Urothelium cell line (cell line): ENCODE measurements around the gene SPAG16.

Source experiments
- DNase-seq: peaks from one replicate; pipeline ENCODE4 v3.0.0; 2011; ENCODE audit warnings: low spot score, mixed read lengths
- FAIRE-seq: peaks from 2 replicates; lab custom pipeline; 2011; peaks lifted over from hg19 to GRCh38; lab: Jason Lieb, UNC

The SPAG16 gene

DNA sequence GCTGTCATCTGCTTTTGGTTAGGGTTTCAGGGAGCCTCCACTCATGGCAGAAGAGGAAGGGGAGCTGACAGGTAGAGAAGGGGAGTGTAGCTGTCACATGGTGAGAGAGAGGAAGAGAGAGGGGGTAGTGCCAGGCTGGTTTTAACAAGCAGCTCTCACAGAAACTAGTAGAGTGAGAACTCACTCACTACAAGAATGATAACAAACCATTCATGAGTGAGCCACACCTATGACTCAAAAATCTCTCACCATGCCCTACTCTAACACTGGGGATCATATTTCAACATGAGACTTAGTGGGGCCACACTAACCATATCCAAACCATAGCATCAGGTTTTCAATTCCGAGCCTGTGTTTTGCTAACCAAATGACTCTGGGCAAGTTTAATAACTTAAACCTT, 851.7 kb downstream of the SPAG16 start:
- FAIRE-seq (no peak), DNase-seq (no peak)

DNA sequence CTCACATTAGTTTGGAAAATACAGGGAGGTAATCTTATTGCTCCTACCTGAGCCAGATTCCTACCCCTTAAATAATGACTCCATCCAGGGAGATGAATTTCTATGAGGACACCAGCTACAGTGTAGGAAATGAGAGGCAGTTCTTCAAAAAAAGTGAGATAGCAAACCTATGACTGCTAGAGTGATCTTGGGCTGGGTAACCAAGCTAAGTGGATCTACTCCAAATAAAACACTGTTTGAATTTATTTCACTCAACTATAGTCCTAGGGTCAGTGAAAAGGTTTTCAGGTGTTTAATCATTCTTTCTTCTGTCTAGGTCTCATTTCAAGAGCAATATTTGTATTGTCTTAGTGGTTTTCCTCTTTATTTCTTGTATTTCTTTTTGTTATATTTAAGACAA, 854.5 kb downstream of the SPAG16 start:
- no peak for FAIRE-seq
- no peak for DNase-seq

DNA sequence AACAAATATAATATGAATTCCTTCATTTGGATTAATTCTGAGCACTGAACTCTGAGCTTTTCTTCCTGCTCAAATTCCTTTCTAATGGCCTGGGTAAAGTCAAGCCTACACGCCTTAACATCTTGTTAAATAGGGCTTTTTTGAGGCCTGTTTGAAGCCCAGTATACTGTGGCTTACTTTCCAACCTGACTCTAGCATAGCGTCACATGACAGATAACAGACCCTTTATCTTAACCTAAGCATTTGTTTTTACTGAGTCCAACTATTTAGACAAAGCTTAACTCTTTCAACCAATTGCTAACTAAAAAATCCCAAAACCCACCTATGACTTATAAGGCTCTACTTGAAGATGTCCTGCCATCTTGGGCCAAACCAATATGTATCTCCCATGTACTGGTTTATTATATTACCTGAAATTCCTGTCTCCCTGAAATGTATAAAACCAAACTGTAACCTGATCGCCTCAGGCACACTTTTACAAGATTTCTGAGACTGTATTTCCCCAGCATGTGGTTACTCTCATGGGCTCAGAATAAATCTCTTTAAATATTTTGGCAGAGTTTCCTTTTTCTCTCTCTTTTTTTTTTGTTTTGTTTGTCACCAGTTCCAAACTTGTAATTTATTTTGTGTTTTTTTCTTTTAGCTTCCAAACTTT, 855.5 kb downstream of the SPAG16 start:
- no peak for FAIRE-seq
- DNase-seq: no peak

DNA sequence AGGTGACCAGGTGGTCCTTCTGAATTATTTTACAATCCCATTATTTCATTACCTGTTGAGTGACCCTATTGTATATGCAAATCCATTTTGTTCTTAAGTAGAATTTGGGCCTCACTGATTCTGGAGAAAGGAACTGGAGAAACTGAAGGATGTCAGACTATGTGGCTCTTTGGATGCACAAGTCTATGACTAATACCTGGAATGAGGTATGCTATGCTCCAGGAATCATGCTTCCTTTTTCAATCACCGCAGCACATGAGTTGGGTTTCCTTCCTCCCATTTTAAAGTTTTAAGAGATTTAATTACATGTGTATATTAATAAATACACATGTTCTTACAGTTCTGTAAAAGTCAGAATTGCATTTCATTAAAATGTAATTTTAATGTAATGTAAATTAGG, 872.7 kb downstream of the SPAG16 start:
- DNase-seq: no peak
- FAIRE-seq: no peak

DNA sequence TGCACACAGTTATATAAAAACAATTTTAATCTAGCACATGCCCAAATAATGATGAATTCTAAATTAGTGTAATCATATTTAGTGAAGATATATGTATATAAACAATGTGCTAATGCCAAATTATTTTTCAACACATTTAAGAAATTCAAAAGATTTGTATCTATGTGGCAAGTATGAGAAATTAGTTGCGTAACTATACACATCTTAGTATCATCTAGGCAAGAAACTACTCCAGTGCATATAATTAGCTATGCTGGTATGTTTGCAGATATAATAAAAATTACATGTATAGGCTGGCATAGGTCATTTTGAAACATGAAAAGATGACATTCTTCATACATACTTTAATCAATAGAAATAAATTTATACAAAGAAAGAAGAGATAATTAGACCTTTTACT, 874.6 kb downstream of the SPAG16 start:
- no peak for FAIRE-seq

DNA sequence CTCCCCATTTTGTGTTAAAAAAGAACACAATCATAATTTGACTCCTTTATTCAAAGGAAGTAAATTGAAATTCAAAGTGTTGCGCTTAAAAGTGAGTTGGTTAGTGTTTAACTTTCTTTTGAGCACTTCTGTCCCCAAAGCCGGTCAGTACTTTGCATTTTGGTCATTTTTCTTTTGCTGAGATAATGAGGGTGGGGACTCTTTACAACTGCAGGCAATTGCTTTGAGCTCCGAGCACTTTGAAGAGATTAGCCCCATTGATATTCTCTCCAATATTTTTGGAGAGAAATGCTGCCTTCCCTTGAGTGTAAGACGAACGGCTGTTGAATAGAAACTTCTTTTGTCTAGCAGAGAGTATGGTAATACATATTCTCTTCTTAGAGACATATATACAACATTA, 885.0 kb downstream of the SPAG16 start:
- FAIRE-seq: no peak
- DNase-seq: no peak

More for the DNA sequence above, 874.6 kb downstream of the SPAG16 start:
- no peak for DNase-seq

DNA sequence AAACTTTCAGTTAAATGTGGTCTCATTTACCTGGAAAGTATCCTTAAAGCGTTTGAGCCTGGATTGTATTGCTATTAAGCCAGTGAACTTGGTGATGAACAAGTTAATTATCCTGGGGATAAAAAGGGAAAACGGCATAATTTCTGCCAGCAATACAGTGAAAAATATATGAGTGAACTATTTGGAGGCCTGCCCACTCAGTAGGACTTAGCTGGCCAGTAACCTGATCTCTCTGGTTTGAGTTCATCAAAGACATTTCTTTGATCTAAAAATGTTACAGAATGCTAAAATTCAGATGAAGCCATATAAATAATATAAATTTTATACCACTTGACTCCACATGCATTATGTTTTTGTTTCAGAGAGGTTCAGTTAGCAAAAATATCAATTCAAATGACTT, 885.5 kb downstream of the SPAG16 start:
- DNase-seq: no peak
- no peak for FAIRE-seq

DNA sequence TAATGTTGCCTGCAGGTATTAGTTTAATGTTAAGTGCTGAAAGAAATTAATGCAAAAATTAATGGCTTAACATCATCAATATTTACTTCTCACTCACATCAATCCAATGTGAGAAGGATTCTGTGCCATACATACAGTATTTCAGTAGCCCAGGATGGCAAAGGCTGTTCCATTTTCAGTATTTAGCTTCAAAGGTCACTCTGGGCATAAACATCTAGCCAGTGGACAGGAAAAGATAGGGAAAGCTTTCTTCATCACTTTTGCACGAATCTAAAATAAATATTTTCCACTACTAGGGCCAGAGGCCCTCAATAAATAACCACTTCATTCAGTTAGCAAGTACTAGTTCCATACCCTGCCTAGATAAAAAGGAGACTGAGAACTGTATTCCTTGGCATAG, 890.3 kb downstream of the SPAG16 start:
- DNase-seq (no peak), FAIRE-seq (no peak)

DNA sequence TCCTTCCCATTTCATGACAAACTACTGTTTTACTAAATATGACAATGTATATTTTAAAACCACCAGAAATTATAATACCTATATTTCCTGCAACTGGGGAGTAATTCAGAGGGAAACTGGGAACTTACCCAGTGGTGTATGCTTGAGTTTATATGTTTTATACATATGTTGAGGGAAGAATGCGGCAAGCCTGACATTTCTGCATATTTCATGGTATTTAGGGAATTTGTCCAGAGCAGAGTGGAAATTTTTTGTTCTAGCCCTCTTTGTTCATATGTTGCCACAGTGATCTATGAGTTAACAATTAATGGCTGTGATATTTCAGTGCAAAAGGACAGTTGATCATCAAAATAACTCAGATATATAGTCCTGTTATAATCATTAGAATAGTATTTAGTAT, 895.8 kb downstream of the SPAG16 start:
- DNase-seq (no peak), FAIRE-seq (no peak)

DNA sequence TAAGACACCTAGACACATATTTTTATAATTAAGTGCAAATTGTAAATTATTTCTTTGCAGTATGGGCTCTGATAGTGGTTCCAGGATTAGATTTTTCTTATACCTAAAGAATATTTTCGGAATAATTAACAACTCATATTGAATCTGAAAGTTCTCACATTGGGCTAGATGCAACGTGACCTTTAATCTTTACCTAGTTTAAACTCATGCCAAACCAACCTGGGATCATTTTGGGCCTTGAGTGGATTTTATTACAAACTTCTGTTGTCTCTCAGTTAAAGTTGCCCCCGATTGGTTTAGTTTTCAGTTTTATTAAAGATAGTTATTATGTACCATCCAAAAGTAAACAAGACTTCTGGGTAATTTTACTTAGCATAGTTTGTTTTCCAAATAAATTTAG, 896.4 kb downstream of the SPAG16 start:
- DNase-seq (no peak), FAIRE-seq (no peak)

DNA sequence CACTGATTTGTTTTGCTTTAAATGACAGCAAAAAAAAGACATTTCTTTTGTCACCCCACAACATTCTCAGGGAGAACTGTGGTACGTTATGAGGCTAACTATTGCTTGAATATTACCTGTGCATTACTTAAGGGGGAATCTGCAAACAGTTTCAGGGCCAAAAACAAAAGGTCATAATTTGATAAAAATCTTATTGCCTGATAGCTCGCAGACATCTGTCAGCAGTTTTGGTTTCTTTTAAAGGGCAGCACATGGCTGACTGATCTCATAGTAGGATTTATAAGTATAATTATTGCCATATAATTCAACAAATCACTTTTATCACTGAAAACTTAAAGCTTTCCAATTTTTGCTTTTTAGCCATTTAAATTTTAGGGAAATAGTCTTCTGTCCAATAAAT, 900.2 kb downstream of the SPAG16 start:
- no peak for FAIRE-seq

DNA sequence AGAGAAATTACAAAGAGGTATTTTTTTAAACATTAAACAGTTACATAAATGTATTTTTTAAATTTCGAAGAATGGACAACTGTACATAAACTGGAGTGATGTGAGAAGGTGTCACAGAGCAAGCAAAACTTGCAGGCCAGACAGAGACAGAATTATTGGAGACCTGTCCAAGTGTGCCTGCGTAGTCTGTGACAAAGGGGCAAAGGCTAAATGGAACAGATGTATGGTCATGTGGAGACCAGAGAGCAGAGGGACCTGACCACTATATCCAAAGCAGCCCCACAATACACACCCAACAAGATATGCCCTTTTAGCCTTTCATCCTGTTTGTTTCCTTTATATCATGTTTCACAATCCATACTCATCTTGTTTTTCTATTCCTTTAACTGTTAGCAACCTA, 901.3 kb downstream of the SPAG16 start:
- FAIRE-seq: no peak
- no peak for DNase-seq

More for the DNA sequence above, 900.2 kb downstream of the SPAG16 start:
- no peak for DNase-seq

DNA sequence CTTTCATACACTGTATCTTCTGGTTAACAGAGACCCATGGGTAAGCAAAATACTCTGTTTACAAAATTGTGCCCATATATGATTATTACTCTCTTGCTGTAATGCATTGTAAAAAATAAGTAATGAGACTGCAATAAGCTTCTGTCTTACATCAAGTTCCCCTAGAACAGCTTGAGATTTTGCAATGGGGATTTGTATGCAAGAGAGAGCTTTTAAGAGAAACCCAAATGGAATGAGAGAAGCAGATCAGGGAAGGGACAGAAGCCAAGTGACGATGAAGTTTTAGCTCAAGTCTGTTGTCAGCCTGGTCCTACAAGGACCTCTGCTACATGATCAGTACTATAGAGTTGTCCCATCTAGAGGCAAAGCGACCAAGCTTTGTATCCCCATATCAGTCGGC, 908.4 kb downstream of the SPAG16 start:
- FAIRE-seq (no peak), DNase-seq (no peak)

DNA sequence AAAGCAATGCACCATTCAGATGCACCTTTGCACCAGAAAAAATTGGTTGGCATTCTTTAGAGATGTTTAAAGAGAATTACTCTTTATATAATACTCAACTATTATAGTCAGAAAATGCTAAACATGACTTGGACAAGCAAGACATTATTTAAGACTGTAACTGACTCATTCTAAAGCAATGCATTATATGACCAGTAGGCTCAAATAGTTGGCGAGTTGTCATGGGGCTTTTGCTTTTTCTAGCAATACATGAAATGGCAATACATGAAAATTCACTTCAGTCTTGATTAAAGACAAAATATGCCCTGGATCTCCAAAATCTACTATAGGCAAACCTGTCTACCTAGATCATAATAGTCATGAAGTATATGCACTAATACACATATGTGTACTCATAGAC, 909.7 kb downstream of the SPAG16 start:
- FAIRE-seq (no peak), DNase-seq (no peak)

DNA sequence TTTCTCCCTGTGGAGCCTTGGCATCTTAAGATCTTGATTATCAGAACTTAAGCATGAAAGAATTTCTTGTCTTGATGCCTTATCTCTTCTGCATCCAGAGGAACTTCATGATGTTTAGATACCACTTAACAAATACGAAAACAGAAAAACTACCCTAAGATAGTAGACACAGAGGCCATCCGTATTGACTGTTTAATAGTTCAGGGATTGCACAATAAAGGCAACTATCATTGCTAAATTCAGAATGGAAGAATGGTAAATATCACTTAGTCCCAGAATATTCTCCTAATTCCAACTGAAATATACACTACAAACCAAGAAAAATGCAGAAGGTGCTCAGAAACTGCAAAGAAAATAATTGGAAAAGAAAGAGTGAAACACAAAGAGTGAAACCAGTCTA, 912.0 kb downstream of the SPAG16 start:
- DNase-seq (no peak), FAIRE-seq (no peak)

DNA sequence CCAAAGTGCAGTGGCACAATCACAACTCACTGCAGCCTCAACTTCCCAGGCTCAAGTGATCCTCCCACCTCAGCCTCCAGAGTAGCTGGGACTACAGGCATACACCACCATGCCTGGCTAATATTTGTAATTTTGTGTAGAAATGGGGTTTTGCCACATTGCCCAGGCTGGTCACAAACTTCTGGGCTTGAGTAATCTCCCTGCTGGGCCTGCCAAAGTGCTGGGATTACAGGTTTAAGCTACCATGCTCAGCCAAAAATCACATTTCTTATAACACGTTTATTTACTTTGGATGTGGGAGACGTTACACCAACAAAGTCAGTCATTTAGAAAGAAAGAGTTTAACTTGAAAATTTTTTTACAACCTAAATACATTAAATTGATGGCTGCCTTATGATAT, 917.6 kb downstream of the SPAG16 start:
- DNase-seq (no peak), FAIRE-seq (no peak)

DNA sequence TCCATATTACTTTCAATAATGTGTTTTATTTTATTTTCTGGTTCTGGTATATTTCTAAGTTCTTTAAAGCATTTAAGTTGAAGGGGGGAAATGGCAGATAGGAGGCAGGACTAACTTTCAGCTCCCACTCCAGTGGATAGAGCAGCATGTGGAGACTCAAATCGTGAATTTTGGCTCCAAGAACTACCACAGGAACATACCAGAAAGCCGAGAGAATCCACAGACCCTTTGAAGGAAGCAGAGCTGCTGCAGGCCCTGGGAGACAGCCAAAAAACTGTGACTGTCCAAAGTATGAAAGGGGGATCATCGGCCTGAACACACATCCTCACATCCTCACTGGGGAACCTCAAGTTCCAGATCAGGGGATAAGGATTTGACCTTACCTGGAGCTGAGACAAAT, 919.0 kb downstream of the SPAG16 start:
- DNase-seq (no peak), FAIRE-seq (no peak)

DNA sequence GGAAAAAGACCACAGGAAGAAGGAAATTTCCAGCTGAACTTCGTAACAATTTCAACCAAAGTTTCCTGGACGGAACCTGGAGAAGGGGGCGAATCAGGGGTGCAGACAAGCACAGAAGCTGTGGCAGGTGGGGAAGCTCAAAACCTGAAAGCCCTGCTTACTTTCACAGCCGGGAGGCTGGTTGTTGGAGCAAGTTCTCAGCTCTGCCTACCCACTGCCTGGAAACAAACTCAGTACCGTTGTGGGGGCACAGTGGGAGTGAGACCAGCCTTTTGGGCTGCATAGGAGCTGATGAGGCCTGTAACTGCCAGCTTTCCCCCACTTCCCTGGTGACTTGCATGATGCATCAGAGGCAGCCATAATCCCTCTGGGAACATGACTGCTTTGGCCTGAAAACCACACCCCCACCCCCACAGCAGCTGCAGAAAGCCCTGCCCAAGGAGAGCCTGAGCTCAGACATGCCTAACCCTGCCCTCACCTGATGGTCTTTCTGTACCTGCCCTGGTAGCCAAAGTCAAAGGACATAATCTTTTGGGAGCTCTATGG, 919.6 kb downstream of the SPAG16 start:
- DNase-seq (no peak), FAIRE-seq (no peak)

DNA sequence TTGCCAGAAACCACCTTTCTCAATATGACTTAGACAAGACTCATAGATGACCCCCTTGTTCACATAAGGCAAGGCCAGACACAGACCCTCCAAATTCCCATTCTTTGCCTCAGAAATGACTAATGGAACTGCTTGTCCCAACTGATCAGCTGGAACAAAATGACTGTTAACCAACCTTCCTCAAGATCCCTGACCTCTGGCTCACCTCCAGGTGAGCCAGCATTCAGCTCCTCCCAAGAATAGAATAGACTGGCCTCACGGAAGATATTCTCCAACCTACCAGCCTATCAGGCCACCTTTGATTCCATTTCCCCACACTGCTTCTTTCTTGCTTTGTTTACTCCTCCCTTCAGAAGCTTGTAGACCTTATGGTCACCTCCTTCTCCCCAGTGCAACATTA, 930.8 kb downstream of the SPAG16 start:
- FAIRE-seq (no peak), DNase-seq (no peak)

DNA sequence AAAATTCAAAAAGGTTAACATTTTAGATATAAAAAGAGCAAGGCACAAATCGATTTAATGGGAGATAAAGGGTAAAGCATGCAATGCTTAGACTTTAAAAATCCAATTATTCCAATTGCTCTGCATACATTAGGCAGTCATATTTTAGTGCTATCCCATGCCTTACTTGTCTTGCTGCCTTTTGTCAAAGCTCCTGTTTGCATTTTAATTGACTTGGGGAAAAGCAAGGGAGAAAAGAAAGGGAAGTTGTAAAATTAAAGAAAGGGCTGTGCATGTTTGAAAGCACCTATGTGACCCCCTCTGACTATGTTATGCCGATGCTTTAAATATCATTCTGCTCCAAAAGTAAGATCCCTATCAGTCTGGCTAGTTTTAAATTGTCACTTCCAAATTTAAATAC, 932.9 kb downstream of the SPAG16 start:
- no peak for DNase-seq
- no peak for FAIRE-seq

DNA sequence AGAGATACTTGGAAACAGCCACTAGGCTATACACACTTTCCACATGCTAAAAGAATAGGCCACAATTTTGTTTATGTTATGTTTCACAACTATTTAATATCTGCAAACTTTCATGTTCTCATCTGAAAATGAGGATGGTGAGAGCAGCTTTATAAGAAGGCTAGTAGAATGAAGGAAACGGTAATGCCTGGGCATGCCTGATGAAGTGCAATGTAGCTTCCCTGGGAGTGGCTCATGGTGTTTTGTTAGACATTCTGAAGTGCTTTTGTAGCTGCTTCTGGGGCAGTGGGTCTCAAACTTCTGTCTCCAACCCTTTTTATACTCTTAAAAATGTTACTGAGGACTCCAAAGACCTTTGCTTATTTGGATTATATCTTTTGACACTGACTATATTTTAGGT, 933.3 kb downstream of the SPAG16 start:
- DNase-seq (no peak), FAIRE-seq (no peak)

DNA sequence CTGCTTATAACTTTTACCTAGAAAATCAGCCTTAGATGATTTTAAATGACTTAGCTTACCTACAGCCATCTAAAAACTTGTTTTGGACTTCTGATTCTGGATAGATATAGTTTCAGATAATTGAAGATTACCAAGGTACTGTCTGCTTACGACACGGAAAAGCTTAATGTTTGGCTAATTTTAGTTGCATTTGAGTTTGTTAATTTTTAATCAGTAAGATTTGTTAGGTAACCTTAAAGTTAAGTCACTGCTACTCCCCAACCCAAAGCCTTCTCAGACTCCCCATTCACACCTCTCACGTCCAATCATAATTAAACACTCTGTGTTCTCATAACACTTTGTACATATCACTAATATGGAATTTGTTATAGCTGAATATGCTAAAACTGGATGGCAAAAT, 936.0 kb downstream of the SPAG16 start:
- FAIRE-seq: no peak
- no peak for DNase-seq

DNA sequence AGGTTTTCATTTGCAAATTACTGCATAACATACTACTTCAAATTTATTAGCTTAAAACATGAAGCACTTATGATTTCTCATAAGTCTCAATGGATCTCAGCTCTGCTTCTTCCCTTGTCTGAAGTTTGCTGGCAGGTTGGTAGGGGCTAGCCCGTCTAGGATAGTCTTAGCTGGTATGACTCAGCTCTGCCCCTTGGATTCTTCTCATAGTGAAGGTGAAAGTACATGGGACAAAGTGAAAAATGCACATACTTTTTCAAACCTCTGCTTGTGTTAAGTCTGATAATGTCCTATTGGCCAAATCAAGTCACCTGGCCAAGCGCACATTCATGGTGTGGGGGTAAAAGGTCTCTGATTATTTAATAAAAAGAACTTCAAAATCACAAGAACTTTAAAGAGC, 941.8 kb downstream of the SPAG16 start:
- DNase-seq: no peak
- FAIRE-seq: no peak
